Measurements from ENCODE around the gene COL6A2. TPM values are rescaled to one million over a fixed set of nuclear protein-coding genes. Genes with fewer than 3 reads are reported as not detected.

COL6A2 gene
- total RNA-seq, 1 experiment from 2014 or later, result 129 TPM

DNA sequence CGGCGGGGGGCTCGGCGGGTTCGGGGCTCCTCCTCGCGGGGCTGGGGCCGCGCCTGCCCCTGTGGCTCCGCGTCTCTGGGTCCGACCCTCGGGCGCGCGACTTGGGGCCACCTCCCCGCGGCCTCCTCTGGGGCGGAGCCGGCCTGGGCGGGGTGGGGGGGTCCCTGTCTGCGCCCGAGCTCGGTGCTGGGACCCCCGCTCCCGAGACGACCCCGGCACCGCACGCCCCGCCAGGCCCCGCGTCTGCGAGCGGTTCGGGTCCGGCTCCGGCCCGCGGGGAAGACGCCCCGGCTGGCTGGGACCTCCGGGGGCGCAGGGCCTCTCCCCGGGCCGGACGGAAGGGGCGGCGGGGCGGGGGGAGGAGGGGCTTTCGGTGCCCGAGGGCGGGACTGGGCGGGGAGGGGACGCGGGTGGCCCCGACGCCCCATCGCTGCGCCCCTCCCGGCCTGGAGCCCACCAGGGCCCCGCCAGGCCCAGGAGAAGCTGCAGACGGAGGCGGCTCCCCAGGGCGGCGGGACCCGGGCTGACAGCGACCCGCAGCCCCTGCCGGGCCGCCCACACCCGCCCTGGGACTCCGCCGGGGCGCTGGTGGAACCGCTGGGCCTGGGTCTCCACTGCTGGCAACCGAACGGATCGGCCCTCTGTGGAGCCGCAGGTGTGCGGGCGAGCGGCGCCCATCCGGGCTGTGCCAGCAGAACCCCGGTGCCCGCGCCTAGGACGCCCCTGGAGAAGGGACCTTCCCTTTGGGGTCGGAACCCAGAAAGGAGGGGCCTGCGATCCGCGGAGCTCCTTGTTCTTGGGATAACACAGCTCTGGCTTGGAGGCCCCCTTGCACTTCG, 610 bp downstream of the COL6A2 start:
- Histone ChIP-seq H2BK20ac (ENCODE audit: low read depth, low read length, poor library complexity, severe bottlenecking) (no peak overlapping the region), H3T11ph (ENCODE audit: low read length) (no peak overlapping the region), H3K27me3 (ENCODE audit: insufficient read depth, low read length) (peaks cover 5% of the 10 kb centered on the region; the same call in 1 of the 2 replicates), H3K23ac (ENCODE audit: insufficient read length, low read depth, low read length) (no peak overlapping the region), H2AK5ac (ENCODE audit: insufficient read length, low read length) (no peak overlapping the region), H3K18ac (ENCODE audit: insufficient read length, low read depth, low read length) (no peak overlapping the region), H2AFZ (ENCODE audit: low read length) (no peak overlapping the region), H3K9me3 (ENCODE audit: control insufficient read depth, low read depth, low read length) (peaks cover 2% of the 10 kb centered on the region), H3K27ac (ENCODE audit: insufficient read length, low read depth, low read length) (no peak overlapping the region), H3K4me1 (ENCODE audit: insufficient read depth, low read length) (no peaks in the 10 kb centered on the region; the same call in 1 of the 2 replicates), H4K91ac (ENCODE audit: insufficient read length, low read depth, low read length) (no peak overlapping the region), H2BK5ac (ENCODE audit: insufficient read length, low read length) (no peak overlapping the region), H4K5ac (ENCODE audit: insufficient read length, low read depth, low read length) (no peak overlapping the region), H4K8ac (replicated peaks; ENCODE audit: insufficient read length, low read depth, low read length) (no peak overlapping the region), H3K79me1 (ENCODE audit: insufficient read depth, low read depth, low read length, poor library complexity, severe bottlenecking) (no peaks in the 10 kb centered on the region), H3K23me2 (ENCODE audit: insufficient read length, low read depth, low read length, poor library complexity, severe bottlenecking) (peaks cover 8% of the 10 kb centered on the region), H3K4me2 (ENCODE audit: insufficient read depth, insufficient read length, low read length) (peak overlapping the region; percentile 45), H3K79me2 (ENCODE audit: insufficient read depth, low read length) (no peaks in the 10 kb centered on the region; the same call in 1 of the 2 replicates), H3K56ac (ENCODE audit: insufficient read length, low read depth, low read length) (no peak overlapping the region), H2BK120ac (ENCODE audit: low read depth, low read length, poor library complexity, severe bottlenecking) (no peak overlapping the region), H3K4ac (ENCODE audit: low read depth, low read length) (no peak overlapping the region), H4K20me1 (ENCODE audit: control insufficient read depth, insufficient read depth, insufficient read length) (no peaks in the 10 kb centered on the region), H2BK12ac (ENCODE audit: insufficient read length, low read depth, low read length) (no peak overlapping the region), H3K9ac (ENCODE audit: extremely low read depth, insufficient read length, low read length) (no peak overlapping the region), H3K14ac (ENCODE audit: insufficient read depth, low read length) (no peak overlapping the region), H2BK15ac (ENCODE audit: low read depth, low read length) (no peak overlapping the region)
- Mint-ChIP-seq H3K4me1 (peaks cover 6 to 9% of the 10 kb centered on the region in 2 experiments), H3K27ac (no peak overlapping the region), H3K9me3 (peaks cover 20 to 37% of the 10 kb centered on the region in 2 experiments), H3K4me3 (peak overlapping the region; percentile 69 to 83), H3K36me3 (ENCODE audit: insufficient read depth in 1 of 3, low read depth in 3 of 3) (peaks cover 20 to 31% (median 26%) of the 10 kb centered on the region in 3 experiments), H3K27me3 (ENCODE audit: low read depth) (peaks cover 20% of the 10 kb centered on the region)
- DNase-seq, result peak; percentile 49
- TF ChIP-seq, protein P1, sequence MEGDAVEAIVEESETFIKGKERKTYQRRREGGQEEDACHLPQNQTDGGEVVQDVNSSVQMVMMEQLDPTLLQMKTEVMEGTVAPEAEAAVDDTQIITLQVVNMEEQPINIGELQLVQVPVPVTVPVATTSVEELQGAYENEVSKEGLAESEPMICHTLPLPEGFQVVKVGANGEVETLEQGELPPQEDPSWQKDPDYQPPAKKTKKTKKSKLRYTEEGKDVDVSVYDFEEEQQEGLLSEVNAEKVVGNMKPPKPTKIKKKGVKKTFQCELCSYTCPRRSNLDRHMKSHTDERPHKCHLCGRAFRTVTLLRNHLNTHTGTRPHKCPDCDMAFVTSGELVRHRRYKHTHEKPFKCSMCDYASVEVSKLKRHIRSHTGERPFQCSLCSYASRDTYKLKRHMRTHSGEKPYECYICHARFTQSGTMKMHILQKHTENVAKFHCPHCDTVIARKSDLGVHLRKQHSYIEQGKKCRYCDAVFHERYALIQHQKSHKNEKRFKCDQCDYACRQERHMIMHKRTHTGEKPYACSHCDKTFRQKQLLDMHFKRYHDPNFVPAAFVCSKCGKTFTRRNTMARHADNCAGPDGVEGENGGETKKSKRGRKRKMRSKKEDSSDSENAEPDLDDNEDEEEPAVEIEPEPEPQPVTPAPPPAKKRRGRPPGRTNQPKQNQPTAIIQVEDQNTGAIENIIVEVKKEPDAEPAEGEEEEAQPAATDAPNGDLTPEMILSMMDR (conservative IDR thresholded peaks at IDR 0.05), result no peak
- WGBS (ENCODE audit: extremely low coverage, insufficient read length, low lambda C conversion rate), result no CpG with 5 or more reads among the region's 94 CpGs

All from H9 (cell line).